RWPE1 (cell line): ENCODE data around the gene WIF1.

ENCODE experiments used
- CTCF ChIA-PET: fragments of 350-600 bp; sonication (Branson Sonifier 250); formaldehyde crosslinking; extraction: SDS; loops from one replicate; lab custom pipeline; 2021; lab: Yijun Ruan, JAX
- POLR2A ChIA-PET: fragments of 400-600 bp; formaldehyde crosslinking; extraction: SDS; loops from one replicate; lab custom pipeline; 2020; ENCODE audit warnings: antibody characterized with exemption; ENCODE audit not compliant: low non-redundant PET; lab: Yijun Ruan, JAX
- DNase-seq: peaks from one replicate; pipeline ENCODE4 v3.0.0; 2012; ENCODE audit warnings: low spot score
- H3K27ac ChIP-seq: fragments of 450-650 bp; 2 replicates; pipeline ENCODE4 v1.5.1; 2017
- CTCF ChIP-seq: fragments of 450-650 bp; conservative IDR thresholded peaks from 2 replicates; pipeline ENCODE4 v1.5.1; 2017; ENCODE audit warnings: low read depth, mild to moderate bottlenecking

WIF1 gene

GRCh38 chr12:65106948-65107347 is 14.2 kb downstream of the WIF1 start:
- peak; percentile 52 for TF ChIP-seq CTCF
- no peak overlapping the region for H3K27ac ChIP-seq
- CTCF ChIA-PET, result interaction anchor here (0.5 to 3.1 kb wide), 6 partner anchors 14 to 311 kb away, joined by 3 to 22 read pairs (median 4); partner anchors contain the start of gene WIF1
- DNase-seq, result peak; percentile 16
- POLR2A ChIA-PET, result no interaction called here

- TF ChIP-seq CTCF, result peak; percentile 24; the same call in 1 of the 2 replicates
- POLR2A ChIA-PET, result no interaction called here
- CTCF ChIA-PET, result no interaction called here
Observed at GRCh38 chr12:65100140-65100539, 21.0 kb downstream of the WIF1 start.

GRCh38 chr12:65099182-65099581 is 21.9 kb downstream of the WIF1 start:
- CTCF ChIA-PET, result interaction anchor here (1.1 kb wide), 1 partner anchor 208 kb away, joined by 9 read pairs; no protein-coding TSS in a partner anchor

More at GRCh38 chr12:65100140-65100539, 21.0 kb downstream of the WIF1 start:
- peak; percentile 13 for DNase-seq
- no peak overlapping the region for H3K27ac ChIP-seq

GRCh38 chr12:65098364-65098763 is 22.7 kb downstream of the WIF1 start:
- no peak for TF ChIP-seq CTCF
- CTCF ChIA-PET, result no interaction called here
- peak; percentile 3 for DNase-seq
- H3K27ac ChIP-seq, result no peak overlapping the region
- POLR2A ChIA-PET, result no interaction called here

More at GRCh38 chr12:65099182-65099581, 21.9 kb downstream of the WIF1 start:
- H3K27ac ChIP-seq, result no peak overlapping the region
- no peak for DNase-seq
- POLR2A ChIA-PET, result no interaction called here
- TF ChIP-seq CTCF, result no peak

GRCh38 chr12:65094722-65095121 is 26.4 kb downstream of the WIF1 start:
- DNase-seq, result no peak
- no peak overlapping the region for H3K27ac ChIP-seq
- TF ChIP-seq CTCF, result no peak
- POLR2A ChIA-PET, result no interaction called here
- CTCF ChIA-PET, result no interaction called here

GRCh38 chr12:65093606-65094005 is 27.5 kb downstream of the WIF1 start:
- ChIA-PET CTCF (no interaction called here), POLR2A (no interaction called here)
- H3K27ac ChIP-seq, result no peak overlapping the region
- DNase-seq, result no peak
- no peak for TF ChIP-seq CTCF
